A673 (cell line): ENCODE measurements around the gene PSMF1. TPM values are rescaled to one million over a fixed set of nuclear protein-coding genes. Genes with fewer than 3 reads are reported as not detected.

ENCODE experiments used
- BruUV-seq: library from RNA; stranded (reverse); fragments of 400-500 nt; replicated peaks from 2 replicates; lab custom pipeline; 2021; lab: Mats Ljungman, UMichigan
- CTCF ChIA-PET: fragments of 300-600 bp; sonication (Branson Sonifier 250); formaldehyde crosslinking; loops from one replicate; lab custom pipeline; 2022; ENCODE audit warnings: antibody characterized with exemption; lab: Charles Lee
- POLR2A ChIA-PET: fragments of 300-600 bp; sonication (Branson Sonifier 250); formaldehyde crosslinking; loops from one replicate; lab custom pipeline; 2022; ENCODE audit warnings: antibody characterized with exemption; ENCODE audit not compliant: low non-redundant PET; lab: Charles Lee
- DNase-seq: peaks from one replicate; pipeline ENCODE4 v3.0.0-alpha.2; 2015; ENCODE audit warnings: low spot score
- H3K27ac ChIP-seq: fragments of 200-600 bp; sonication (generic); 2 replicates; pipeline ENCODE4 v1.5.1; 2016; ENCODE audit warnings: mixed run types, low read depth, mild to moderate bottlenecking, mixed read lengths, antibody characterized with exemption, low read length; ENCODE audit not compliant: poor library complexity, severe bottlenecking
- H3K27me3 ChIP-seq: fragments of 200-600 bp; sonication (generic); replicated peaks from 2 replicates; pipeline ENCODE4 v1.6.1; 2017; ENCODE audit warnings: mixed run types, low read depth, mild to moderate bottlenecking, mixed read lengths, antibody characterized with exemption, low read length; ENCODE audit not compliant: insufficient read depth, poor library complexity
- H3K36me3 ChIP-seq: fragments of 200-600 bp; sonication (generic); 2 replicates; pipeline ENCODE4 v1.6.1; 2016; ENCODE audit warnings: mixed run types, mild to moderate bottlenecking, mixed read lengths, antibody characterized with exemption, low read length; ENCODE audit not compliant: insufficient read depth, poor library complexity, severe bottlenecking
- H3K4me1 ChIP-seq: fragments of 200-600 bp; sonication (generic); 2 replicates; pipeline ENCODE4 v1.6.1; 2017; ENCODE audit warnings: mixed run types, mild to moderate bottlenecking, mixed read lengths, antibody characterized with exemption, low read length; ENCODE audit not compliant: insufficient read depth, poor library complexity, severe bottlenecking
- H3K4me3 ChIP-seq: fragments of 200-600 bp; sonication (generic); 2 replicates; pipeline ENCODE4 v1.5.1; 2016; ENCODE audit warnings: low read depth, mixed run types, mild to moderate bottlenecking, mixed read lengths, low read length; ENCODE audit not compliant: poor library complexity, severe bottlenecking
- H3K9me3 ChIP-seq: fragments of 200-600 bp; sonication (generic); 2 replicates; pipeline ENCODE4 v1.6.1; 2016; ENCODE audit warnings: mixed run types, low read depth, mild to moderate bottlenecking, mixed read lengths, antibody characterized with exemption, low read length; ENCODE audit not compliant: poor library complexity, severe bottlenecking
- EZH2 ChIP-seq: fragments of 200-600 bp; sonication (generic); IDR thresholded peaks from 2 replicates; pipeline ENCODE4 v1.6.1; 2017; ENCODE audit warnings: borderline replicate concordance, low read depth, mild to moderate bottlenecking, mixed read lengths, antibody characterized with exemption, low read length; ENCODE audit not compliant: poor library complexity, severe bottlenecking
- intact Hi-C: fragments of 100-400 bp; cut with micrococcal nuclease; formaldehyde crosslinking; loops from one replicate; pipeline ENCODE4 v1.10.0; 2022; ENCODE audit not compliant: unreplicated experiment
- total RNA-seq: library from RNA; stranded (reverse); gene quantifications from 2 replicates; pipeline ENCODE4 v1.2.3, GENCODE V29; 2021
- TF ChIP-seq, protein P1 (sequence below): fragments of 300-800, 200-600 bp; sonication (generic); conservative IDR thresholded peaks from 2 replicates; pipeline ENCODE4 v1.5.1; 2017; ENCODE audit warnings: low read depth, mild to moderate bottlenecking, antibody characterized with exemption, low read length, moderate library complexity, mixed read lengths

The PSMF1 gene
- total RNA-seq, 1 experiment from 2014 or later: 130 TPM

DNA sequence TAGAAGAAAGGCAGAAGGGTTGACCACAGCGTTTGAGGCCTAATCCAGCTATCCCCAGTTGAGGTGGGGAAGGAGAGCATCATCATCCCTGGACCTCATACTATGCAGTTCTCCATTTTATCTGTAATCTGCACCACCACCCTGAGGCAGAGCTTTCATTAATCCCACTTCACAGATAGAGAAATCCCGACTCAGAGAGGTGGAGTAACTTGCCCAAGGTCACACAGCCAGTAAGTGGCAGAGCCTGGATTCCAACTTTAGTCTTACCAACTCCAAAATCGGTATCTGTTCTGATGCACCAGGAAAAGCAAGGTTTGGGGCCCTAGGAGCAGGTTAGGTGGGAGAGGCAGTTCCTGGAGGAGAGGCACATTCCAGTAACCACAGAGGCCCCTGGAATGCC is 59.7 kb downstream of the PSMF1 start:
- Histone ChIP-seq H3K27me3 (peaks cover 5% of the 10 kb centered on the region), H3K36me3 (no peaks in the 10 kb centered on the region), H3K27ac (no peak overlapping the region), H3K9me3 (no peaks in the 10 kb centered on the region), H3K4me1 (no peaks in the 10 kb centered on the region), H3K4me3 (no peak overlapping the region)
- POLR2A ChIA-PET: no interaction called here
- intact Hi-C loops: no loop called here
- CTCF ChIA-PET: no interaction called here
- no peak for TF ChIP-seq EZH2
- TF ChIP-seq, protein P1, sequence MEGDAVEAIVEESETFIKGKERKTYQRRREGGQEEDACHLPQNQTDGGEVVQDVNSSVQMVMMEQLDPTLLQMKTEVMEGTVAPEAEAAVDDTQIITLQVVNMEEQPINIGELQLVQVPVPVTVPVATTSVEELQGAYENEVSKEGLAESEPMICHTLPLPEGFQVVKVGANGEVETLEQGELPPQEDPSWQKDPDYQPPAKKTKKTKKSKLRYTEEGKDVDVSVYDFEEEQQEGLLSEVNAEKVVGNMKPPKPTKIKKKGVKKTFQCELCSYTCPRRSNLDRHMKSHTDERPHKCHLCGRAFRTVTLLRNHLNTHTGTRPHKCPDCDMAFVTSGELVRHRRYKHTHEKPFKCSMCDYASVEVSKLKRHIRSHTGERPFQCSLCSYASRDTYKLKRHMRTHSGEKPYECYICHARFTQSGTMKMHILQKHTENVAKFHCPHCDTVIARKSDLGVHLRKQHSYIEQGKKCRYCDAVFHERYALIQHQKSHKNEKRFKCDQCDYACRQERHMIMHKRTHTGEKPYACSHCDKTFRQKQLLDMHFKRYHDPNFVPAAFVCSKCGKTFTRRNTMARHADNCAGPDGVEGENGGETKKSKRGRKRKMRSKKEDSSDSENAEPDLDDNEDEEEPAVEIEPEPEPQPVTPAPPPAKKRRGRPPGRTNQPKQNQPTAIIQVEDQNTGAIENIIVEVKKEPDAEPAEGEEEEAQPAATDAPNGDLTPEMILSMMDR: no peak
- BruUV-seq: no TSS peak
- DNase-seq: no peak

GRCh38 chr20:1178623-1179022 is 60.2 kb downstream of the PSMF1 start:
- ChIA-PET POLR2A (no interaction called here), CTCF (no interaction called here)
- H3K27ac ChIP-seq: no peak overlapping the region
- no peaks in the 10 kb centered on the region for H3K9me3 ChIP-seq
- H3K27me3 ChIP-seq: peaks cover 10% of the 10 kb centered on the region
- H3K4me1 ChIP-seq: no peaks in the 10 kb centered on the region
- intact Hi-C loops: no loop called here
- no peaks in the 10 kb centered on the region for H3K36me3 ChIP-seq
- TF ChIP-seq, protein P1: no peak
- no peak for TF ChIP-seq EZH2
- no peak for DNase-seq
- BruUV-seq: no TSS peak
- no peak overlapping the region for H3K4me3 ChIP-seq

GRCh38 chr20:1180949-1181348 is 62.5 kb downstream of the PSMF1 start:
- no peak overlapping the region for H3K27ac ChIP-seq
- TF ChIP-seq EZH2: no peak
- TF ChIP-seq, protein P1: no peak
- ChIA-PET POLR2A (no interaction called here), CTCF (no interaction called here)
- no peaks in the 10 kb centered on the region for H3K9me3 ChIP-seq
- no peaks in the 10 kb centered on the region for H3K36me3 ChIP-seq
- no peaks in the 10 kb centered on the region for H3K4me1 ChIP-seq
- peaks cover 26% of the 10 kb centered on the region for H3K27me3 ChIP-seq
- BruUV-seq: no TSS peak
- DNase-seq: no peak
- H3K4me3 ChIP-seq: no peak overlapping the region
- intact Hi-C loops: no loop called here
